Activated CD4-positive, CD25-positive, alpha-beta regulatory T cell treated with anti-CD3 and anti-CD28 coated beads, Interleukin-2, amount 50 U/mL, for 72 hours (primary cell): Measurements from ENCODE around the gene MAPK8IP2.

Experiments
- DNase-seq: peaks from one replicate; pipeline ENCODE4 v3.0.0; 2021

The MAPK8IP2 gene

GRCh38 chr22:50576070-50576469 is 24.5 kb upstream of the MAPK8IP2 start:
- DNase-seq = no peak

GRCh38 chr22:50576806-50577696 is 23.5 kb upstream of the MAPK8IP2 start:
- DNase-seq = no peak

DNA sequence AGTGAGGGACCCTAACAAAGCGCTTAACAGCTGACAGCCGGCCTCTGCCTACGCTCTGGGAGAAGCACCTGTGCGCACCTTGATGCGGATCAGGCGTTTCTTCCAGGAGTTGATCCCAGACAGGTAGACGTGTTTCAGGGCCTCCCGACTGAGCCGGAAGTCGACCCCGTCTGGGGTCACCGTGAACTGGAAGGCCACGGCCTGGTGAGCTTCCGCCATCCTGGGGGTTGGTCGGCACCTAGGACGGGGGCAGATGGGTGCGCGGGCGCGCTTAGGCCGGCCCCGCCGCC is 23.0 kb upstream of the MAPK8IP2 start:
- no peak for DNase-seq

DNA sequence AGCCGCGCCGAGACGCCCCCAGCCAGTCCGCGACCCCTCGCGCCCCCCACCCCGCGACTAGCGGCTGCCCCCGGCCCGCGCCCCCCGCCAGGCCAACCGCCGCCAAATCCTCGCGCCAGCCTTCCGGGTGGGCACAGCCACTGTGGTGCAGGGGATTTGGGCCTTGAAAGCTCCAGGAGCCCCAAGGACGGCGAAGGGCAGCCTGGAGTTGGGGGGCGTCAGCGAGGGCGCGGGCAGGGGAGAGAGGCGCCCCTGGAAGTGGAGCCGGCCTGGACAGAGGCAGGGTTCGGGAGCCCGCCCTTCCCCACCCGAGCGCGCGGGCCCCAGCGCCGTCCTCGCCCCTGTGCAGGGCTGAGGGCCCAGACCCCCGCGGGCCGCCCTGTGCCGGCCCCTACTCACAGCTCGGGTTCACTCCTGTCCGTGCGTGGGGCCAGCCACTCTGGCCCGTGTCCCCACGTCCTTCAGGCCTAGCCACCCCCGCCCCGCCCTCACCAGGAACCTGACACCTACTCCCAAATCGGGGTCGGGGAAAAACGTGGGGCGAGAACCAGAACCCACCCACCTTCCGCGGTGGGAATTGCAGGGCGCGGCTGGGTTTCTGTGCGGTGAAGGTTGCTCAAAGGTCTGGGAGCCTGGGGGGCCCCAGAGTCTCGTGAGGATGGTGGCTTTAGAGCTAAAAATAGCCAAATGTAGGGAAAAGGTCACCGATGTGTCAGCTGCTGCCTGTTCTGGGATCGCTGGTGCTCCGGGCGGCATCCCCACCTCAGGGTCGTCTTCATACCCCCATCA is 22.4 kb upstream of the MAPK8IP2 start, which contains the start of gene CPT1B:
CPT1B (minus strand) TSS at position 441 of the 789 bp plus-strand sequence. CDS start 512 bp downstream, outside the sequence.
- DNase-seq = no peak

- DNase-seq = no peak
Observed at GRCh38 chr22:50578776-50579310, 21.8 kb upstream of the MAPK8IP2 start.

DNA sequence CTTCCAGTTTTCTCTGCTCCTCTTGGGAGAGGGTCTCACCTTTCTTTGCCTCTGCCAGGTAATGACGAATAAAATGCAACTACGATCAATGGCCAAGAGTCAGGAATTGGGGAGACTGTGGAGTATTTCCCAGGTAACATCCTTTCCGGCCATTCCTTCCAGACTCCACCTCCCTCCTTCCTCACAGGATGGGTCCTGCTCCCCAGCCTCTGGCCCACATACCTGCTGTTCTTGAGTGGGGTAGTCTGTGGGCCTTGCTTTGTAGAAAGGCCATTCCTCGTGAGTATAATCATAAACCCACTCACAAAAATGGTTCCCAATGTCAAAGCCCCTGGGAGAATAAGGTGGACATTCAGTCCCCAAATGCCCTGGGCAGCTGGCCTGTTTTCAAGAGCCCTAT is 20.8 kb upstream of the MAPK8IP2 start:
- no peak for DNase-seq

DNA sequence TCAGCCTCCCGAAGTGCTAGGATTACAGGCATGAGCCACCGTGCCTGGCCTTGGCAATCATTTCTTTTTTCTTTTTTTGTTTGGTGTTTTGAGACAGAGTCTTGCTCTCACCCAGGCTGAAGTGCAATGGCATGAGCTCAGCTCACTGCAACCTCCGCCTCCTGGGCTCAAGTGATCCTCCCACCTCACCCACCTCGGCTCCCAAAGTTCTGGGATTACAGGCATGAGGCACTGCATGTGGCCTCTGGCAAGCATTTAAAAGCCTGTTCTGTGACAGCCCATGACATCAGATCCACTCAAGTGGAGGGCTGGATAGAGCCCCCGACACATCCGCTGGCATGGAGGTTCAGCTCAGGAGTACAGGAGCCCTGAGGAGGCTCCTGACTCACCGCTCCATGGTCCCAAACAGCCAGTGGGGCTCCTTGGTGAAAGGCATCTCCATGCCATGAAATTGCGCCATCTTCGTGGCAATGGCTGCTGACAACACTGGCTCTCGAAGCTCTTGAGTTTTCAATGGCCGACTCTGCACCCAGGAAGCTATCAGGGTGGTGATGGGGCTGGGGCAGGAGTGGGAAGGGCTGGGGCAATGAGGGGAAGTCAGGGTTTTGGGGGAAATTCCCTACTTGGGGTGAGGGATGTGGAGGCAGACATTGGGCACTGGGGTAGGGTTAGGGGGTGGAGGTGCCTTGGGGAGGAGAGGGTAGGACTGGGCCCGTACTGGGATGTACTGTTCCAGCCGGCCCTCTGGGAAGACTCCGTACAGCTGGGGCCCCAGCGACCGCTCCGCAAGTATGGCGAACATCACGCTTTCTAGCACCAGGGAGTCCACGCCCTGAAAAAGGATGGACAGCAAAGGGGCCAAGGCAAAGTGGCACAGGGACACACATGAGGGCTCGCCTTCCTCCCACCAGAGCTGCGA is 19.3 kb upstream of the MAPK8IP2 start:
- DNase-seq = no peak

DNA sequence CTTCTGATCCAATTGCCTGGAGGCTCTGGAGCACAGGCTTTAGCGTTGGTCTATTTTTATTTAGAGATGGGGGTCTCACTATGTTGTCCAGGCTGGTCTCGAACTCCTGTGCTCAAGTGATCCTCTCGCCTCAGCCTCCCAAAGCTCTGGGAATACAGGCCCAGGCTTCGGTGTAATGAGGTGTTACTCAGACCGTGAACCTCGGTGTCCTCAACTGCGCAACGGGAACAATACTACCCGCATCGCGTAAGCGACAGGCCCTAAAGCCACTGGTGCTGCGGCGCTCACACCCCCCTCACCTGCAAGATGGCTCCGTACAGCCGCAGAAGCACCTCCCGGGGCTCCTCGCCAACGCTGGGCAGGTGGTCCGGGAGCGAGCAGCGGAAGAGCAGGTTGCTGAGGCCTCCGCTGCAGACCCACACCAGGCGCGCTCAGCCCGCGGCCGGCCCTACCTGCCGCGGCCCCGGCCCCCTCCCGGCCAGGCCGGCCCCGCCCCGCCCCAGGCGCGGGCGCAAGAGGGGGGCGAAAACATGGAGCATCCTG is 18.6 kb upstream of the MAPK8IP2 start:
- no peak for DNase-seq

- peak; percentile 98 for DNase-seq
Observed at GRCh38 chr22:50582493-50583293, 17.9 kb upstream of the MAPK8IP2 start, which contains the start of gene CHKB. CHKB (minus strand) TSS chr22:50582849; CDS start chr22:50582781, 68 bp downstream.

GRCh38 chr22:50583294-50583861 is 17.2 kb upstream of the MAPK8IP2 start:
- DNase-seq = no peak

- DNase-seq = no peak
Observed at GRCh38 chr22:50584106-50585096, 16.2 kb upstream of the MAPK8IP2 start.

DNA sequence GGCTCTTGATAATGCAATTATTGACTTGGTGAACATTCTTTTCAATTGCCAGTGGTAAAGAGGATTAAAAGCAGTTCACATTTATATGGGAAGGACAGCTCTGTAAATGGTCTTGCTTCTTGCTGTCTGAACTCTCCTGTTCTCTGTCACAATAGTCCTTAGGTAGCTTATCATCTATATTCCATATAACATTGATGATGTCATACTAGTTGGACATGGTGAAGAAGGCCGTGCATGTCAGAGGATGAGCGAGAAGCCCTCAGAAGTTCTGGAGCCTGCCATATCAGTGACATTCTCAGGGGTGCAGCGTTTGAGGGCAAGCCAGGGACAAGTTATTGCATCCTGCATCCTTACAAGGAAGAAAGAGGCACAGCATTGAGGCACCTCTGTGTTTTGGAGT is 15.4 kb upstream of the MAPK8IP2 start:
- DNase-seq = no peak

DNA sequence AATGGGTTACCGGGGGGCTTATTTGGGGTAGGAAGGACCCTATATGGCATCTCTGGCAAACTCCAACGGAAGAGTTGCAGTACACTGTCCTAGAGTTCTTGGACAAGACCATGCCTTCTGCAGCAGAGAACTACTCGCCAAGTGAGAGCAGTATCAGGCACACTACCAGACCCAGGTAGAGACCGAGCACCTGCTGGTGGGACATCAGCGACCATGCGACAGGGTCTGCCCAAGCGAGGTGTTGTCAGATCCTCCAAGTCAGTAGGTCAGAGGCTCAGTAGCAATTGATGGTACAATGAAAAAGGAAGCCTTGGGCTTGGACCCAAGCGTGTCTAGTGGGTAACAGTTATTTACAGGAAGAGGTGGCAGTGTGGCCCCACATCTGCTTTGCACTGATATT is 14.8 kb upstream of the MAPK8IP2 start:
- no peak for DNase-seq

DNA sequence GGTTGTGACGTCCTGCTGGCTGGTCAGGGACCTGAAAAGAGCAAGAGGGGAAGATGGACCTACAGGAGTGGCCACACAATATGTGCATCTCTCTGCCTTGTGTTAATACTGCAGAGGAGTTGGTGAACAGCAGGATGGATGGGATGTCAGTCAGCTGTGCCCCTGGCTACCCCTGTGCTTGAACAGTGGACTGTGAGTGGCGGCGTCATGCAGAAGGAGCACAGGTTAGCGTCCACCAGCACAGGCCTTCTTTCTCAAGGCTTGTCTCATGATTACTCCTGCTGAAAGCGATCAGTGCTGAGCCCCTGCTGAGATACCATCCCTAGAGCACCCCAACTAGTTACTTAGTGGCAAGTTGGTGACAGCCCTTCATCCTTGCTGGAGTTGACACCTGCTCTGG is 14.2 kb upstream of the MAPK8IP2 start:
- DNase-seq = no peak

DNA sequence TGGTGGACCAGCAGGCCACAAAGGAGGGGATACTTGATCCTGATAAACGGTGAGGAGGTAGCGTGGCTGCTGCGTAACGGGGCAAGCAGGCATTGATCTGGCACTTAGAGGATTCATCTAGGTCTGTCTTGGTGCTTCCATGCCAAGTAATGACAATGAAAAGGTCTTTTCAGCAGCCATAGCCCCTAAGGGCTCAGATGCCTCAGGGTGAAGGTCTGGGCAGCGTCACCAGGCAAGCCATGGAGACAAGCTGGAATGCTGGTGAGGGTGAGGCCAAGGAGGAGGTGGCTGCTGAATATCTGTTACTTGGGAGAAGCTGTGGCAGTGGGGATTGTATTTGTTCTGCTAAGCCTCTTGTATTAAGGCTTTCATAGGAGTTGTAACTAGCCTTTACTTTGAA is 13.2 kb upstream of the MAPK8IP2 start:
- DNase-seq = no peak

- no peak for DNase-seq
Observed at GRCh38 chr22:50595189-50595588, 5.4 kb upstream of the MAPK8IP2 start.

DNA sequence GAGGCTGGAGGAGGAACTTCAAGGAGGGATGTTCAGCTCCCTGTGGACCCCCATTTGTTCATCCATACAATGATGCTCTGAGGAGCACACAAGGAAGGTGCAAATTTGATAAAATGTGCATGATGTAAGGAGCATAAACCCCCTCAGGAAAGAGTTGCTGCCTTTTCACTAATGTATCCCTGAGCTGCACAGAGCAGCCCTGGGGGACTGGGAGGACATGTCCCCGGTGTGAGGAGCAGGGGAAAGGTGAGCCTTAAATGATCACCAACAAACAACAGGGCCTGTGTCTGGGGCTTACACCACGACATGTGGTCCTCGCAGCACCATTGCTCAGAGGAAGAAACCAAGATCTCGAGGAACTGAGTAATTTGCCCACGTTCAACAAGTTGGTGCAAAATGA is 3.5 kb upstream of the MAPK8IP2 start:
- no peak for DNase-seq

DNA sequence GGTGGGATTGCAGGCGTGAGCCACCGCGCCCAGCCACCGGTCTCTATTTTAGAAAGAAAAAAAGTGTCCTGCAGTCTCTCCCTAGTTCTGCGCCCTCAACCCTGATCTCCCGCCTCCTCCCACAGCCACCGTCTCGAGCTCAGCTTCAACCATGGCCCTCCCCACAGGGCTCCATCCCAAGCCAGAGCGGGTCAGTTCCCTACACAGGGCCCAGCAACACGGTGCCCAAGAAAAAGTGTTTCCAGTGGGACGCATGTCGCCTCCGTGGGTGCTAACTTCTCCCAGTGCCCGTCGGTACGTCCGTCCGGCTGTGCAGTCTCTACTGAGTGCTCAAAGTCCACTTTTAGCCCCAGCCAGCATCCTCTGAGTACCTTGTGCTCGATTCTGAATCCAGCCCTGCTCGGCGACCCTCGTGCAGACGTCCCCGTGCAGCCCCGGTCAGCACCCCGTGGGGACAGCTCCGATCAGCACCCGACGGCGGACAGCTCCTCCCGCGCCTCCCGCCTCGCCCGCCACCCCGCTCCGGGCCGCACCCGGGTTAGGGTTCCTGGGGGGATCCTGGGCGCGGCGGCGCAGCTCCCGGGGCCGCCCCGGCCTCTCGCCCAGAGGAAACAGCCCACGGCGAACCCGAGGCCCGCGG is 657 bp upstream of the MAPK8IP2 start:
- peak; percentile 66 for DNase-seq

GRCh38 chr22:50600967-50601668 is 525 bp downstream of the MAPK8IP2 start:
- DNase-seq = peak; percentile 27
